Activated effector memory CD4-positive, alpha-beta T cell treated with anti-CD3 and anti-CD28 coated beads, Interleukin-2, amount 50 U/mL, for 16 hours (primary cell): Measurements from ENCODE around the gene SULT2B1.
A peak's percentile ranks its signal among the peaks of the same experiment; 100 is the strongest.

Source experiments
- DNase-seq: peaks from one replicate; pipeline ENCODE4 v3.0.0-alpha.2; 2020

Gene SULT2B1

GRCh38 chr19:48637449-48637947 lies 85.5 kb downstream of the SULT2B1 start:
- peak; percentile 100 for DNase-seq

- DNase-seq, result peak; percentile 92
These were observed 86.2 kb downstream of the SULT2B1 start for GRCh38 chr19:48637948-48638830.

GRCh38 chr19:48638831-48639381 lies 86.9 kb downstream of the SULT2B1 start:
- no peak for DNase-seq

- DNase-seq, result no peak
These were observed 87.8 kb downstream of the SULT2B1 start for GRCh38 chr19:48639483-48640375.

- DNase-seq, result no peak
These were observed 89.9 kb downstream of the SULT2B1 start for GRCh38 chr19:48641850-48642249.

GRCh38 chr19:48642862-48643261 lies 90.9 kb downstream of the SULT2B1 start:
- DNase-seq, result no peak

GRCh38 chr19:48644355-48644754 lies 92.4 kb downstream of the SULT2B1 start:
- DNase-seq, result no peak

- peak; percentile 90 for DNase-seq
These were observed 93.1 kb downstream of the SULT2B1 start for GRCh38 chr19:48644839-48645619.

GRCh38 chr19:48645620-48646000 lies 93.6 kb downstream of the SULT2B1 start:
- no peak for DNase-seq

GRCh38 chr19:48646001-48646721 lies 94.2 kb downstream of the SULT2B1 start, which contains the start of gene CA11:
TSS of gene CA11 (minus strand) at chr19:48646187. CDS start at chr19:48645632, 555 bp downstream.
- DNase-seq, result peak; percentile 96

- DNase-seq, result no peak
These were observed 94.8 kb downstream of the SULT2B1 start for GRCh38 chr19:48646722-48647216.

- no peak for DNase-seq
These were observed 96.2 kb downstream of the SULT2B1 start for GRCh38 chr19:48648134-48648533.
